GM12878 (cell line): ENCODE measurements around the gene PCNX1. TPM values are rescaled to one million over a fixed set of nuclear protein-coding genes. Genes with fewer than 3 reads are reported as not detected.
A peak's percentile ranks its signal among the peaks of the same experiment; 100 is the strongest.

ENCODE experiments used
- ATAC-seq: fragments of 200-7000 bp; cut with Tn5 transposase; 3 replicates; pipeline ENCODE4 v1.9.1; 2020; ENCODE audit warnings: mild to moderate bottlenecking, moderate library complexity
- BruUV-seq: library from RNA; stranded (reverse); fragments of 400-500 nt; replicated peaks from 2 replicates; lab custom pipeline; 2021; lab: Mats Ljungman, UMichigan
- CTCF ChIA-PET: fragments of 300-600 bp; sonication (Branson Sonifier 250); formaldehyde crosslinking; extraction: SDS; loops from one replicate; lab custom pipeline; 2021; ENCODE audit warnings: inconsistent platforms; lab: Yijun Ruan, JAX
- POLR2A ChIA-PET: fragments of 350-600 bp; formaldehyde crosslinking; extraction: SDS; loops from one replicate; lab custom pipeline; 2021; ENCODE audit warnings: inconsistent platforms; lab: Charles Lee
- RAD21 ChIA-PET: fragments of 300-600 bp; sonication (Branson Sonifier 250); formaldehyde crosslinking; loops from one replicate; lab custom pipeline; 2023; ENCODE audit warnings: antibody characterized with exemption; ENCODE audit not compliant: unreplicated experiment; lab: Charles Lee
- SMC1A ChIA-PET: fragments of 300-600 bp; sonication (Branson Sonifier 250); formaldehyde crosslinking; loops from one replicate; lab custom pipeline; 2023; ENCODE audit not compliant: unreplicated experiment, uncharacterized antibody; lab: Charles Lee
- DNase-seq: peaks from one replicate; pipeline ENCODE4 v3.0.0-alpha.2; 2011; ENCODE audit warnings: low read depth, low spot score
- FAIRE-seq: peaks from 3 replicates; lab custom pipeline; 2011; peaks lifted over from hg19 to GRCh38; lab: Jason Lieb, UNC
- H2AFZ ChIP-seq: 2 replicates; pipeline ENCODE4 v1.6.0; 2011; ENCODE audit warnings: low read depth, low read length, control low read depth; ENCODE audit not compliant: control insufficient read depth
- H3K27ac ChIP-seq: 2 replicates; pipeline ENCODE4 v1.5.1; 2011; ENCODE audit warnings: control low read depth; ENCODE audit not compliant: control insufficient read depth, insufficient read depth
- H3K27me3 ChIP-seq, 2 experiments: replicated peaks in 1 of 2; 2 replicates each; pipeline versions ENCODE4 v1.6.0 to v1.6.1; 2011; ENCODE audit warnings: low read length in 1 of 2; ENCODE audit not compliant: control insufficient read depth in 2 of 2, insufficient read depth in 2 of 2
- H3K36me3 ChIP-seq, 2 experiments: 2 replicates each; pipeline ENCODE4 v1.5.1; 2011; ENCODE audit warnings: low read length in 1 of 2; ENCODE audit not compliant: control insufficient read depth in 2 of 2, insufficient read depth in 2 of 2
- H3K4me1 ChIP-seq: 2 replicates; pipeline ENCODE4 v1.6.1; 2011; ENCODE audit warnings: mild to moderate bottlenecking, low read length, moderate library complexity, mixed read lengths; ENCODE audit not compliant: control insufficient read depth, insufficient read depth
- H3K4me2 ChIP-seq: 2 replicates; pipeline ENCODE4 v1.6.0; 2011; ENCODE audit warnings: control low read depth; ENCODE audit not compliant: control insufficient read depth, insufficient read depth
- H3K4me3 ChIP-seq: fragments of 200-600 bp; sonication (generic); 2 replicates; pipeline ENCODE4 v1.5.1; 2016
- H3K79me2 ChIP-seq: 2 replicates; pipeline ENCODE4 v1.6.0; 2011; ENCODE audit warnings: low read length; ENCODE audit not compliant: control insufficient read depth, insufficient read depth
- H3K9ac ChIP-seq: 2 replicates; pipeline ENCODE4 v1.8.0; 2011; ENCODE audit warnings: low read length, control low read depth, mixed read lengths; ENCODE audit not compliant: control insufficient read depth, insufficient read depth
- H3K9me3 ChIP-seq: replicated peaks from 3 replicates; pipeline ENCODE4 v1.5.1; 2011; ENCODE audit warnings: mild to moderate bottlenecking, low read length; ENCODE audit not compliant: control insufficient read depth, insufficient read depth
- H4K20me1 ChIP-seq: 2 replicates; pipeline ENCODE4 v1.6.0; 2011; ENCODE audit not compliant: control insufficient read depth, insufficient read depth
- CHD2 ChIP-seq: IDR thresholded peaks from 2 replicates; pipeline ENCODE4 v1.6.1; 2011; ENCODE audit warnings: low read depth, low read length, improper control_type of control experiment, borderline replicate concordance
- FOS ChIP-seq: IDR thresholded peaks from 3 replicates; pipeline ENCODE4 v1.6.1; 2011; ENCODE audit warnings: borderline replicate concordance; ENCODE audit not compliant: insufficient read length; ENCODE audit errors: extremely low read depth
- HDAC6 ChIP-seq: fragments of 200-600 bp; sonication (generic); IDR thresholded peaks from one replicate; pipeline ENCODE4 v1.8.0; 2017; ENCODE audit warnings: antibody characterized with exemption; ENCODE audit not compliant: unreplicated experiment
- JUNB ChIP-seq: IDR thresholded peaks from 2 replicates; pipeline ENCODE4 v1.6.1; 2016; ENCODE audit warnings: antibody characterized with exemption, mild to moderate bottlenecking
- JUND ChIP-seq: IDR thresholded peaks from 2 replicates; pipeline ENCODE4 v1.6.1; 2012; ENCODE audit warnings: low read depth, mild to moderate bottlenecking, low read length, improper control_type of control experiment, moderate library complexity
- KAT2A ChIP-seq: conservative IDR thresholded peaks from 2 replicates; pipeline ENCODE4 v1.6.1; 2011; ENCODE audit warnings: low read depth, low read length; ENCODE audit not compliant: control insufficient read depth
- LARP7 ChIP-seq: fragments of 450-650 bp; IDR thresholded peaks from 2 replicates; pipeline ENCODE4 v1.6.1; 2017; ENCODE audit warnings: mild to moderate bottlenecking
- NBN ChIP-seq: fragments of 450-650 bp; IDR thresholded peaks from 2 replicates; pipeline ENCODE4 v1.6.1; 2016
- NFIC ChIP-seq: IDR thresholded peaks from 2 replicates; pipeline ENCODE4 v1.6.1; 2012; ENCODE audit warnings: low read depth, mild to moderate bottlenecking, inconsistent platforms, low read length, moderate library complexity
- NFYA ChIP-seq: IDR thresholded peaks from 2 replicates; pipeline ENCODE4 v1.6.1; 2011; ENCODE audit warnings: low read depth, mild to moderate bottlenecking, low read length, improper control_type of control experiment, borderline replicate concordance
- NKRF ChIP-seq: fragments of 450-650 bp; conservative IDR thresholded peaks from 2 replicates; pipeline ENCODE4 v1.6.1; 2017; ENCODE audit warnings: mild to moderate bottlenecking, moderate library complexity
- PAX8 ChIP-seq: fragments of 450-650 bp; IDR thresholded peaks from 2 replicates; pipeline ENCODE4 v1.6.1; 2017; ENCODE audit warnings: mild to moderate bottlenecking, moderate library complexity
- PML ChIP-seq: IDR thresholded peaks from 2 replicates; pipeline ENCODE4 v1.6.1; 2012; ENCODE audit warnings: low read length, inconsistent platforms
- POLR2AphosphoS5 ChIP-seq: IDR thresholded peaks from 2 replicates; pipeline ENCODE4 v1.6.1; 2011; ENCODE audit warnings: mild to moderate bottlenecking, low read length, inconsistent platforms
- POU2F2 ChIP-seq: IDR thresholded peaks from 3 replicates; pipeline ENCODE4 v1.6.1; 2011; ENCODE audit warnings: low read depth, mild to moderate bottlenecking, low read length, borderline replicate concordance
- RAD51 ChIP-seq: fragments of 450-650 bp; IDR thresholded peaks from 2 replicates; pipeline ENCODE4 v1.6.1; 2016; ENCODE audit warnings: moderate library complexity, mild to moderate bottlenecking, inconsistent platforms
- RELA ChIP-seq: fragments of 450-650 bp; IDR thresholded peaks from 2 replicates; pipeline ENCODE4 v1.8.0; 2014; ENCODE audit warnings: borderline replicate concordance; ENCODE audit not compliant: partially characterized antibody
- RFX5 ChIP-seq: IDR thresholded peaks from 2 replicates; pipeline ENCODE4 v1.6.1; 2011; ENCODE audit warnings: low read depth, low read length, improper control_type of control experiment
- SMARCA5 ChIP-seq: fragments of 450-650 bp; IDR thresholded peaks from 2 replicates; pipeline ENCODE4 v1.6.1; 2017; ENCODE audit warnings: mild to moderate bottlenecking
- STAT1 ChIP-seq: fragments of 450-650 bp; conservative IDR thresholded peaks from 2 replicates; pipeline ENCODE4 v1.6.1; 2014; ENCODE audit warnings: antibody characterized with exemption, mild to moderate bottlenecking
- SUZ12 ChIP-seq: fragments of 200-600 bp; sonication (generic); IDR thresholded peaks from one replicate; pipeline ENCODE4 v1.6.1; 2018; ENCODE audit warnings: antibody characterized with exemption, mild to moderate bottlenecking; ENCODE audit not compliant: unreplicated experiment
- ZBTB4 ChIP-seq: fragments of 450-650 bp; formaldehyde crosslinking; IDR thresholded peaks from 2 replicates; pipeline ENCODE4 v1.4.0; 2022; ENCODE audit warnings: mild to moderate bottlenecking, moderate library complexity
- ZNF207 ChIP-seq: fragments of 450-650 bp; IDR thresholded peaks from 2 replicates; pipeline ENCODE4 v1.6.1; 2014; ENCODE audit warnings: antibody characterized with exemption, mild to moderate bottlenecking, borderline replicate concordance
- WGBS: methylation state at CpG from one replicate; pipeline ENCODE4 v1.1.6; 2016; ENCODE audit warnings: low lambda C conversion rate; ENCODE audit not compliant: insufficient replicate concordance, insufficient coverage; ENCODE audit errors: missing lambda C conversion rate; 5-methylcytosine and 5-hydroxymethylcytosine counted together
- in situ Hi-C: fragments of 300-500 bp; cut with MboI; formaldehyde crosslinking; loops from 9 replicates; pipeline ENCODE4 v1.14.3; 2018; ENCODE audit warnings: mixed read lengths
- intact Hi-C: fragments of 100-400 bp; cut with micrococcal nuclease; formaldehyde crosslinking; loops from one replicate; pipeline ENCODE4 v1.14.2; 2022; ENCODE audit not compliant: unreplicated experiment
- polyA plus RNA-seq, 11 experiments: library from polyadenylated mRNA; depleted of rRNA in 4 of 11; unstranded in 6 of 11; stranded (reverse) in 5 of 11; fragments of >200 nt; fragmentation: Nextera tagmentation in 4 of 11; fragmentation: Illumina TruSeq in 1 of 11; extraction: Ambion mirVana in 4 of 11; extraction: Trizol in 1 of 11; gene quantifications; 1 replicate in 1 of 11; 2 replicates in 10 of 11; pipeline versions ENCODE4 v1.2.1 to v1.2.3, GENCODE V29; 2011 to 2016; ENCODE audit warnings: inconsistent platforms in 2 of 11, missing spikeins in 2 of 11, low read depth in 1 of 11
- total RNA-seq, 4 experiments: library from RNA; depleted of rRNA in 3 of 4; stranded (reverse); fragments of >200 nt in 3 of 4; fragmentation: Illumina TruSeq in 1 of 4; extraction: Trizol in 1 of 4; gene quantifications; 2 replicates each; pipeline versions ENCODE4 v1.2.1 to v1.2.3, GENCODE V29; 2013 to 2021

The PCNX1 gene
- total and polyA plus RNA-seq, 10 of the 15 experiments (the other 5 are each of a cell fraction or from before 2014, with no cell fraction given) = 4.6 to 53.9 (median 20.5) TPM

DNA sequence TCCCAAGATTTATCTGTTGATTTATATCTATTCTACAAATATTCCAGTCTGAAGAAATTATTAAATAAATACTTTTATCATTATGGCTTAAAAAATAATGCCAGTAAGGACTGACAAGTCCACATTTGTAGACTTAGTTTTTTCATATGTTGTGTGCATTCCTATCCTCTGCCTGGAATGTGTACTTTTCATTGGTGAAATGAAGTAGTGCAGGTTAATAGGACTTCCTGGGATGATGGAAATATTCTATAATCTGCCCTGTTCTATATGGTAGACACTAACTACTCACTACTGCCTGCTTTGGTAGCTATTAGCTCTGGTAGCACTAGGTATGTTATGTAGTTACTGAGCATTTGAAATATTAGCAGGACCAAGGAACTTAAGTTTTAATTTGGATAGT is 86.7 kb downstream of the PCNX1 start (continued):
- TF ChIP-seq PAX8 (no peak), KAT2A (no peak), NFIC (no peak), LARP7 (no peak), NFYA (no peak), CHD2 (no peak)

- Histone ChIP-seq H3K27me3 (no peaks in the 10 kb centered on the region), H3K9ac (no peak overlapping the region), H3K36me3 (peaks cover 2% of the 10 kb centered on the region in 2 experiments; a peak in 2 of 4 replicates), H3K4me1 (no peaks in the 10 kb centered on the region), H3K4me3 (no peak overlapping the region), H2AFZ (no peak overlapping the region), H3K79me2 (no peaks in the 10 kb centered on the region), H3K4me2 (no peak overlapping the region), H3K27ac (no peak overlapping the region), H4K20me1 (no peaks in the 10 kb centered on the region), H3K9me3 (no peaks in the 10 kb centered on the region)
- BruUV-seq = no TSS peak
- POLR2A ChIA-PET = no interaction called here
- intact Hi-C loops = no loop called here
- SMC1A ChIA-PET = no interaction called here
- FAIRE-seq (peak; percentile 13), DNase-seq (no peak), ATAC-seq (no peak)
- RAD21 ChIA-PET = no interaction called here
- in situ Hi-C loops = no loop called here
- CTCF ChIA-PET = interaction anchor here (0.5 kb wide), 1 partner anchor 10 kb away, joined by 4 read pairs; no protein-coding TSS in a partner anchor
- 92% methylated on average over 1 of the region's 1 CpG for WGBS
- TF ChIP-seq ZBTB4 (CRISPR knock-in tag) = no peak
- no peak for TF ChIP-seq SMARCA5
- TF ChIP-seq FOS = no peak
- no peak for TF ChIP-seq POLR2AphosphoS5
- no peak for TF ChIP-seq HDAC6
- TF ChIP-seq JUND = no peak
- TF ChIP-seq PML = no peak
- no peak for TF ChIP-seq RFX5
- no peak for TF ChIP-seq SUZ12
- no peak for TF ChIP-seq NBN
- TF ChIP-seq POU2F2 = no peak
- TF ChIP-seq ZNF207 = no peak
- TF ChIP-seq STAT1 = no peak
- no peak for TF ChIP-seq NKRF
- TF ChIP-seq RAD51 = no peak
- no peak for TF ChIP-seq RELA
- TF ChIP-seq JUNB = no peak
- TF ChIP-seq CHD2 = no peak
These were observed 88.0 kb downstream of the PCNX1 start for GRCh38 chr14:70995211-70995610.
